Duodenal mucosa (tissue), 2 donors: Measurements from ENCODE around the gene IRX4.

Experiments used
- H3K27ac ChIP-seq: one replicate; pipeline ENCODE4 v1.7.0; 2013; ENCODE audit warnings: low read depth, low read length
- H3K27me3 ChIP-seq, 2 donors: one replicate each; pipeline ENCODE4 v1.7.0; 2013; ENCODE audit warnings: low read length in 2 of 2, control low read depth in 1 of 2; ENCODE audit not compliant: insufficient read depth in 2 of 2, control insufficient read depth in 1 of 2
- H3K36me3 ChIP-seq, 2 donors: one replicate each; pipeline ENCODE4 v1.7.0; 2013; ENCODE audit warnings: low read length in 2 of 2, control low read depth in 1 of 2; ENCODE audit not compliant: insufficient read depth in 2 of 2, control insufficient read depth in 1 of 2
- H3K4me1 ChIP-seq, 2 donors: one replicate each; pipeline ENCODE4 v1.7.0; 2013; ENCODE audit warnings: low read length in 2 of 2, control low read depth in 1 of 2; ENCODE audit not compliant: insufficient read depth in 2 of 2, control insufficient read depth in 1 of 2
- H3K4me3 ChIP-seq, 2 donors: one replicate each; pipeline ENCODE4 v1.7.0; 2013; ENCODE audit warnings: low read length in 2 of 2, low read depth in 1 of 2
- H3K9ac ChIP-seq, 2 donors: one replicate each; pipeline ENCODE4 v1.7.0; 2013; ENCODE audit warnings: low read length in 2 of 2, low read depth in 1 of 2
- H3K9me3 ChIP-seq, 2 donors: one replicate each; pipeline ENCODE4 v1.7.0; 2013; ENCODE audit warnings: low read length in 2 of 2, control low read depth in 1 of 2; ENCODE audit not compliant: control insufficient read depth in 1 of 2

Gene IRX4

DNA sequence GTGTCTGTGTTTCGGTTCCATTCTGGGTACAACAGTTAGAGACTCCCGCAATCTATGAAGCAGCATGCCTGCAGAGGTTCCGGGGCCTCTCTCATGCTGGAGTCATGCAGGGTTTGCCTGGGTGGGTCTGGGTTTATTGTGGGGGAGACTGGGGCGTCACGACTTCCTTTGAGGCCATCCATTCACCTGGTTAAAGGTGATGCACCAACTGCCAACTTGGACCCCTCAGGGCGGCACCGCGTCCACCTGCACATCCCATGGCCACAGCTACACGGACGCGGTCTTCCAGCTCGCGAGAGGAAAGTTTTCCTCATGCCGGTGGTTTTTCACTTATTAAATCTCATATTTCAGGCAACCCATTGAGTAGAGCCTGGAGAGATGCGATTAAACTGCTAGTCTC, 30.9 kb upstream of the IRX4 start:
- Histone ChIP-seq H3K36me3 (no peaks in the 10 kb centered on the region), H3K27me3 (no peaks in the 10 kb centered on the region), H3K9me3 (no peaks in the 10 kb centered on the region), H3K27ac (no peak overlapping the region), H3K4me3 (no peak overlapping the region), H3K9ac (no peak overlapping the region), H3K4me1 (no peaks in the 10 kb centered on the region)

DNA sequence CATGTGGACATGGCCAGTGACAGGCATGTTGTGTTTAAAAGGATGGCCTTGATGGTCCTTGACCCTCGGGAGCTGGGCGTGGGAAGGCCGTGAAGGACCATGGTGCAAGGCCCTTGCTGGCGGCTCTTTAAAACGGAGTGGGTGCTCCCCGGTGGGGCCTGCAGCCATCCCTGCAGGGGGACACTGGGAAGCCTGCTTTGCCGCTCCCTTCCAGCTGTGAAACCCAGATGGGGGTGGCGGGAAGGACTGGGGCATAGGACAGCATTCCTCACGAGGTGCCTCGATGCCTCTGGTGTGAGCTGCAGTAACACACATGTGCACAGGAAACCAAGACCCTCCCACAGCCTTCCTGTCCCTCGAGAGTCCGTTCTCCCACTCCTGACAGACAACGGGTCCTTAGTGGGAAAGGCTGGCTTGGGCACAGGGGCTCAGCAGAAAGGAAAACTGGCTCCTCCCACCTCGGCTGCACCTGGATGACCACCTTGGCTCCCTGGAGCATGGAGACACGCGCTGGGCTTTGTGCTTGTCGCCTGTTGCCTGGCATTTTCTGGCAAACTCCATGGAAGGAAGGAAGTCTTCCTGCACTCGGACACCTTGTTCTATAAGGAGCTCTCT, 30.3 kb upstream of the IRX4 start:
- H3K27me3 ChIP-seq = no peaks in the 10 kb centered on the region
- no peak overlapping the region for H3K9ac ChIP-seq
- H3K4me1 ChIP-seq = no peaks in the 10 kb centered on the region
- H3K4me3 ChIP-seq = no peak overlapping the region
- no peak overlapping the region for H3K27ac ChIP-seq
- H3K9me3 ChIP-seq = no peaks in the 10 kb centered on the region
- no peaks in the 10 kb centered on the region for H3K36me3 ChIP-seq

DNA sequence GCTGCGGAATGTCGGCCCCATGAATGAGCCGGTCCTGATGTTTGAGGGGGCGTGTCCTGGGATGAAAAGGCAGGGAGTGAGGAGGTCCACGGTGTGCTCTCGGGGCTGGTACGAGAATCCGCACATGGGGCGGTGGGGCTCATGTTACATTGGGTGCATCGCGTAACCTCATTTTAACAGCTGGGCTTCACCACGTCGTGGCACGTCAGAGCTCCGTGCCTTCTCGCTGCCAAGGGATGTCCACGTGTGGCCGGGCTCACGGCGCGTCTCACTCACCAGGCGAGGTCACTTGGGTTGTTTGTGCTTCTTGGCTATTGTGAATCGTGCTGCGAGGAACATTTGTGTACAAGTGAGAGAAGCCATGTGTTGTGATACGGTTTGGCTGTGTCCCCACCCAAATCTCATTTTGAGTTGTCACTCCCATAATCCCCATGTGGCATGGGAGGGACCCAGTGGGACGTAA, 29.1 kb upstream of the IRX4 start:
- Histone ChIP-seq H3K4me1 (no peaks in the 10 kb centered on the region), H3K9ac (no peak overlapping the region), H3K9me3 (no peaks in the 10 kb centered on the region), H3K4me3 (no peak overlapping the region), H3K36me3 (no peaks in the 10 kb centered on the region), H3K27ac (no peak overlapping the region), H3K27me3 (no peaks in the 10 kb centered on the region)

DNA sequence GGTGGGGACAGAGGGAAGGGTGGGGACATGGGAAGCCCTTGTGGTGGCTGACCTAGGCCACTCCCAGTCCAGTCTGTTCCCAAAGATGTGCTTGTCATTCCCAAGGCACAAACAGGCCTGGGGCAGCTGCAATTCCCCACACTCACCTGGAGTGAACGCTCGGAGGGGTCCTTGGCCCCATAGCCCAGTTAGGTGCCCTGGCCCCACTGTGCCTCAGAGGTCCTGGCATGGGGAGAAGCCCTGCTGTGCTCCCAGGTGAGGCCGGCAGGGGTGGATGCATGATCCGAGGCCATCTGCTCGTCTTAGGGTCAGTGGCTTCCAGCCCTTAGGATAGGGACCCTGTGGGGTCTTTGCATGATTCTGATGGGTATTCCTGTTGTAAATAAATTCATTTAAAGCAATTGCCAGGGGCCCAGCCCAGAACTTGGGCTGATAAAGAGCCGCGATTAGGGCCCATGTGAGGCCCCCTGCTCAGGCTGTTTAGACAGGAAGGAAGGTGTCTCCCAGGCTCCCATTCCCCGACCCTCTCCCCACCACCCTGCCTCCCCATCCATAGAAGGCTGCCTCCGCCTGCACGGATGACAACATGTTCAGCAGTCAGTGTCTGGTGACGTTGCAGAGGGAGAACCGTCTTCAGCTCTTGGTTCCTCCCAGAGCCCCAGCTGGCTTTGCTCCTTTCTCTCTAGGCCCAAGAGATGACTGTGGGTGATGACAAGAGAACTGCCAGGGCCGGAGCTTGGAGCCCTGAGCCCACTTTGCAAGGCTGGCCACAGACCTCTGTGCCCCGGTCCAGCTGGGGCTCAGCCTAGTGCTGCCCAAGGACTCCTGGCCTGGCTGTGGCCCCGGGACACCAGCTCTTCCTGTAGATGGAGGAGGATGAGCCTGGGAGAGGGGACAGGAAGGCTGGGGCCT, 28.4 kb upstream of the IRX4 start:
- H3K27ac ChIP-seq = no peak overlapping the region
- H3K4me3 ChIP-seq = no peak overlapping the region
- no peaks in the 10 kb centered on the region for H3K27me3 ChIP-seq
- H3K9ac ChIP-seq = no peak overlapping the region
- H3K4me1 ChIP-seq = no peaks in the 10 kb centered on the region
- H3K36me3 ChIP-seq = no peaks in the 10 kb centered on the region
- no peaks in the 10 kb centered on the region for H3K9me3 ChIP-seq

DNA sequence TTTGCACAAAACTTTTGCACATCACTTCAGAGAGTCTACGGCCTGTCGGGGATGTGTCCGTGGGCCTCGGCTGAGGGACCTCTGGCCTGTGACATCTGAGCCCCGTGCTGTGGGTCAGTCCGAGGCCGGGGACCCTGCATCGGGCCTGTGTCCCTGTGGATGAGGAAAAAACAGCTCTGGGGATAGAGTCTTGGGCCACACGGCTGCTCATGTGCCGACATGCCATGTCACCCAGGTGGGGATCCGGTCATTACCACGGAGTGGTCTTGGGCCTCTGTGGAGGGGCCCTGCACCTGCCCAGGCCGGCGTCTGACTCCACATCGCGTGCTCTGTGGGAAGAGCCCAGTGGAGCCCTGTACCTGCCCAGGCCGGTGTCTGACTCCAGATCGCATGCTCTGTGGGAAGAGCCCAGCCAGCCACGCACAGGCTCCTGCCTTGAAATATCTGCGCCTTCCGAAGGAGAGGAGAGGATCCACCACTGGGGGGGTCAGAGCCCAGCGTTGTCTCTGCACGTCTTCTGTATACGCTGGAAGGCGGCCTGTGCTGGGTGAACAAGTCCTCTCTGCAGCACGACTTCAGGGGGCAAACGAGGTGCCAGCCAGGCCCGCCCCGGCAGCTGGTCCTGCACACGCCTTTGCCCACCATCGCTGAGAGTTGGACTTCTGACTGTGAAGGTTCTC, 27.5 kb upstream of the IRX4 start:
- Histone ChIP-seq H3K36me3 (no peaks in the 10 kb centered on the region), H3K27ac (no peak overlapping the region), H3K4me3 (no peak overlapping the region), H3K27me3 (no peaks in the 10 kb centered on the region), H3K4me1 (no peaks in the 10 kb centered on the region), H3K9ac (no peak overlapping the region), H3K9me3 (no peaks in the 10 kb centered on the region)

DNA sequence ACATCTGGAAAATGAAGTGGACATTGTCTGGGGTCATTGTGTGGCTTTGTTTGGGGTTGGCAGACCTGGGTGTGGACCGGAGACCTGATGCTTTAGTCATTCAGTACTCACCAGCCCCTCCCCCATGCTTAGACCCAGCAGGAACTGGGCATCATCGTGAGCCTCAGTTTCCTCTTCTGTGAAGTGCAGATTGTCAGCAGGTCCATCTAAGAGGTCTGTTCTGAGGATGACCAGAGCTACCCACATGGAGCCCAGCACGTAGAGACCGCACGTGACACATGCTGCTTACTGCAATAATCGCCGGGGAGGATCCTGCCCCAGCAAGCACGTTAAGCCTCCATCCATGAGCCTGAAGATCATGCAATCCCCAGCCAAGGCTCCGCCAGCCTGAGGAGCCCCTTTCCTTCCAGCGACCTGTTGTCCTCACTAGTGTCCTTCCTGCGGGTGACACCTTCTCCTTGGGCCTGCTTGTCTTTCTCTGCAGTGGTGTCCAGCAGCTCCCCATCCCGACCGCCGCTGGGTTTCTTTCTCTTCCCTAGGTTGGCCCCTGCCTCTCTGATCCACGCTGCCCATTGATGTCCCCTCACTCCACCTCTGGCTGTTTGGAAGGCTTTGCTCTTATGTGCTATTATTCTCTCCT, 26.7 kb upstream of the IRX4 start:
- no peak overlapping the region for H3K9ac ChIP-seq

DNA sequence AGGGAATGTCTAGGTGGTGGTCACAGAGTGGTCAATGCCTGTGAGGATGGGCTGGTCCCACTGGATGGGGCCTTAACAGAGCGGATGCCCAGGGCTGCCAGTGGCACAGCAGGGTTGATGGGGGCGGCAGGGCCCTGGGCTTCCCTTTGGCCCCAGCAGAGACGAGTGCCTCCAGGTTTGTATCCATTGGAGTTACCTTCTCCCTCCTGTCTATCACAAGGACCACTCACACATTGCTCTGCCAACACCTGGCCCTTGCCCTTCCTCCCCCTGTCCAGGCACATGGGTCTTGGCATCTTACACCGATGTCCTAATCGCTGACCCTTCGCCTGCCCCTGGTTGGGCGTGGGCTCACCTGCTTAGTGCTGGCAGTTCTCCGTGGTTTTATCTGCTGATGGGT, 26.2 kb upstream of the IRX4 start:
- no peaks in the 10 kb centered on the region for H3K36me3 ChIP-seq
- no peaks in the 10 kb centered on the region for H3K4me1 ChIP-seq
- H3K27ac ChIP-seq = no peak overlapping the region
- H3K4me3 ChIP-seq = no peak overlapping the region
- H3K9me3 ChIP-seq = peaks cover 2 to 6% of the 10 kb centered on the region in 2 donors
- no peak overlapping the region for H3K9ac ChIP-seq
- H3K27me3 ChIP-seq = no peaks in the 10 kb centered on the region

More for the DNA sequence above, 26.7 kb upstream of the IRX4 start:
- Histone ChIP-seq H3K27me3 (no peaks in the 10 kb centered on the region), H3K4me3 (no peak overlapping the region), H3K27ac (no peak overlapping the region), H3K4me1 (no peaks in the 10 kb centered on the region), H3K9me3 (peaks cover 2 to 4% of the 10 kb centered on the region in 2 donors), H3K36me3 (no peaks in the 10 kb centered on the region)

DNA sequence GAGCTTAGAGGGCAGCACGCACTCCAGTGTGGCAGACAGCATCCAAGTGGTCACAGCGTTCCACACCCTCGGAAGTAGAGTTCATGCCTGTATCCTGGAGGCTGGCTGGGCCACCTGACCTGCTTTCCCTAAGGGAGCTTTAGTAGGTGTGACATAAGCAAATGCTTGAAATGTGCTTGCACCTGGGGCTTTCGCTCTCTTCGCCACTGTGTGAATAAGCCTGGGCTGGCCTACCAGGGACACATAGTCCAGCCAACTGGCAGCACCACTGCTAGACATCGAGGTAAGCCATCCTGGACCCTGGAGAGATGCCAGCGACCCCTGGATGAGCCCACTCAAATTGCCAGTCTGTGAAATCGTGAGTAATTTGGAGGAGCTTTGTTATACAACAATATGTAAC, 24.9 kb upstream of the IRX4 start:
- no peaks in the 10 kb centered on the region for H3K36me3 ChIP-seq
- H3K4me1 ChIP-seq = no peaks in the 10 kb centered on the region
- no peaks in the 10 kb centered on the region for H3K27me3 ChIP-seq
- no peak overlapping the region for H3K27ac ChIP-seq
- H3K9me3 ChIP-seq = peaks cover 2 to 6% of the 10 kb centered on the region in 2 donors
- H3K9ac ChIP-seq = no peak overlapping the region
- no peak overlapping the region for H3K4me3 ChIP-seq

DNA sequence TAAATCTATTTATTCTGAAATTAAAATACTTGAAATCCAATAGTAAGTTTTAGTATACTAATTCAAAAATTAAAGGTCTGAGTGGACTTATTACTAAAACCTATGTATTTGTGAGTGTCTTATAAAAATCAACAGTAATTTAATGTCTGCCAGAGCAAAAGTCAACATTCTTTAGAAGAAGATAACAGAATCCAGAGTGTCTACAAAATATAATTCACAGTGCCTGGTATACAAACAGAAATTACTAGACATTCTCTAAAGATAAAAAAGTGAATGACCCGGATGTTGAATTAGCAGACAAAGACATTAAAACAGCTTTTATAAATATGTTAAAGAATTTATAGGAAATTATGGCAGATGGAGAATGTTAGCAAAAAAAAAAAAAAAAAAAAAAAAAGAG, 22.4 kb upstream of the IRX4 start:
- Histone ChIP-seq H3K27ac (no peak overlapping the region), H3K9me3 (peaks cover 2 to 6% of the 10 kb centered on the region in 2 donors), H3K4me1 (no peaks in the 10 kb centered on the region), H3K36me3 (no peaks in the 10 kb centered on the region), H3K9ac (no peak overlapping the region), H3K27me3 (peaks cover 0 to 6% of the 10 kb centered on the region in 2 donors), H3K4me3 (no peak overlapping the region)

DNA sequence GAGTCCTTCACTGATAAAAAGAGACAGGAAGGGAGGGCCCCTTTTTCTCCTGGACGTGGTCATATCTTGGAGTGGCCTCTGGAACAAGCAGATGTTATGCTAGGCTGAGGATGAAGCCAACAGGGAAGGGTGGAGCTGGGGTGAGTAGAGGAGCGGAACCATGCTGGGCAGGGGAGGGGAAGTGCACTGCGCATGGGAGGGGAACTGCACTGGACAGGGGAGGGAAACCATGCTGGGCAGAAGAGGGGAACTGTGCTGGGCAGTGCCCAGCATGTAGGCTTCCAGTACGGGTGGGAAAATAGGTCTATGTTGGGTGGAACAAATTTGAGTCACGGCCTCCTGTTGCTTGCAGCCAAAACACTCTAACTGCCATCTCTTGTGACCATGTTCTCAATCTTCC, 19.3 kb upstream of the IRX4 start:
- Histone ChIP-seq H3K9me3 (peaks cover 2 to 6% of the 10 kb centered on the region in 2 donors), H3K4me3 (no peak overlapping the region), H3K9ac (no peak overlapping the region), H3K36me3 (no peaks in the 10 kb centered on the region), H3K27me3 (peaks cover 0 to 9% of the 10 kb centered on the region in 2 donors), H3K27ac (no peak overlapping the region), H3K4me1 (no peaks in the 10 kb centered on the region)
